Right ventricle myocardium inferior (tissue), 1 donor: ENCODE data around the gene ACAD9. TPM values are rescaled to one million over a fixed set of nuclear protein-coding genes. Genes with fewer than 3 reads are reported as not detected.

ENCODE experiments used
- ATAC-seq: fragments of 200-7000 bp; cut with Tn5 transposase; one replicate; pipeline ENCODE4 v1.9.1; 2020; ENCODE audit warnings: mild to moderate bottlenecking, moderate library complexity
- DNase-seq: peaks from one replicate; pipeline ENCODE4 v3.0.0; 2021; ENCODE audit errors: missing footprints
- intact Hi-C: fragments of 100-400 bp; cut with DNase I; formaldehyde crosslinking; loops from one replicate; pipeline ENCODE4 v1.11.0; 2022
- total RNA-seq: library from RNA; stranded (reverse); fragmentation: NEBNext Ultra II Directional; extraction: Animal tissue kit (Norgen Biotek cat#: 25700); gene quantifications from one replicate; pipeline ENCODE4 v1.2.1, GENCODE V29; 2021
- donor health status: DM: no; HTN: yes; CAD: no; lungs with severe emphysema.

ACAD9 gene
- total RNA-seq, 1 donor from 2014 or later: 42.0 TPM

DNA sequence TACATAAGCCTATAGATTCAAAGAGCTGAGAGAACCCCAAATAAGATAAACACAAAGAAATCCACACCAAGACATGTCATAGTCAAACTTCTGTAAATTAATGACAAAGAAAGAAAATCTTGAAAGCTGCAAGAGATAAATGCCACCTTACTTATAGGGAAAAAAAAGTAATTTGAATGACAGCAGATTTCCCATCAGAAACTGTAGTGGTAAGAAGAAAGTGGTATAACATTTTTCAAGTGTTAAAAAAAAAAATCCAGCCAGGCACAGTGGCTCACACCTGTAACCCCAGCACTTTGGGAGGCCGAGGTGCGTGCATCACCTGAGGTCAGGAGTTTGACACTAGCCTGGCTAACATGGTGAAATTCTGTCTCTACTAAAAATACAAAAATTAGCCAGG, 77.0 kb downstream of the ACAD9 start:
- ATAC-seq (no peak), DNase-seq (no peak)
- intact Hi-C loops: no loop called here

Other genes with a start within 250 kb of the ACAD9 start
- 119 TPM for gene RPN1, start 228.8 kb upstream of the ACAD9 start, total RNA-seq
- 242 TPM for gene RAB7A, start 153.4 kb upstream of the ACAD9 start, total RNA-seq
- 0.49 TPM for gene CFAP92, start 114.5 kb downstream of the ACAD9 start, total RNA-seq
- gene EFCC1, start 121.7 kb downstream of the ACAD9 start, total RNA-seq: 2.3 TPM
- gene GP9, start 181.2 kb downstream of the ACAD9 start, total RNA-seq: not detected
- gene RAB43, start 242.2 kb downstream of the ACAD9 start, total RNA-seq: 3.4 TPM